Measurements from ENCODE around the gene CCDC171.

Gene CCDC171

GRCh38 chr9:15670246-15670645 lies 117.4 kb downstream of the CCDC171 start:
- H3K4me3 ChIP-seq (ENCODE audit: insufficient read depth, low read length, poor library complexity, severe bottlenecking) = no peak overlapping the region
- no peaks in the 10 kb centered on the region for H3K9me3 ChIP-seq (ENCODE audit: insufficient read depth, low read length)
- no peaks in the 10 kb centered on the region for H3K27me3 ChIP-seq (ENCODE audit: low read length)
- H4K20me1 ChIP-seq (ENCODE audit: low read depth, low read length) = no peaks in the 10 kb centered on the region
- H3K27ac ChIP-seq (ENCODE audit: low read depth, low read length) = no peak overlapping the region
- no peaks in the 10 kb centered on the region for H3K9me2 ChIP-seq (replicated peaks; ENCODE audit: insufficient read depth, low read length)
- no peaks in the 10 kb centered on the region; the same call in 1 of the 2 replicates for H3F3A ChIP-seq (ENCODE audit: insufficient read depth)
- H3K9ac ChIP-seq (ENCODE audit: low read length) = no peak overlapping the region
- H3K79me2 ChIP-seq (ENCODE audit: insufficient read depth, low read length) = no peaks in the 10 kb centered on the region
- H2AFZ ChIP-seq (ENCODE audit: low read depth, low read length, severe bottlenecking) = no peak overlapping the region
- H3K36me3 ChIP-seq (ENCODE audit: low read length) = no peaks in the 10 kb centered on the region; the same call in 1 of the 2 replicates
- no peak overlapping the region for H3K4me2 ChIP-seq (ENCODE audit: low read depth, low read length, poor library complexity, severe bottlenecking)
- TF ChIP-seq, protein P1, sequence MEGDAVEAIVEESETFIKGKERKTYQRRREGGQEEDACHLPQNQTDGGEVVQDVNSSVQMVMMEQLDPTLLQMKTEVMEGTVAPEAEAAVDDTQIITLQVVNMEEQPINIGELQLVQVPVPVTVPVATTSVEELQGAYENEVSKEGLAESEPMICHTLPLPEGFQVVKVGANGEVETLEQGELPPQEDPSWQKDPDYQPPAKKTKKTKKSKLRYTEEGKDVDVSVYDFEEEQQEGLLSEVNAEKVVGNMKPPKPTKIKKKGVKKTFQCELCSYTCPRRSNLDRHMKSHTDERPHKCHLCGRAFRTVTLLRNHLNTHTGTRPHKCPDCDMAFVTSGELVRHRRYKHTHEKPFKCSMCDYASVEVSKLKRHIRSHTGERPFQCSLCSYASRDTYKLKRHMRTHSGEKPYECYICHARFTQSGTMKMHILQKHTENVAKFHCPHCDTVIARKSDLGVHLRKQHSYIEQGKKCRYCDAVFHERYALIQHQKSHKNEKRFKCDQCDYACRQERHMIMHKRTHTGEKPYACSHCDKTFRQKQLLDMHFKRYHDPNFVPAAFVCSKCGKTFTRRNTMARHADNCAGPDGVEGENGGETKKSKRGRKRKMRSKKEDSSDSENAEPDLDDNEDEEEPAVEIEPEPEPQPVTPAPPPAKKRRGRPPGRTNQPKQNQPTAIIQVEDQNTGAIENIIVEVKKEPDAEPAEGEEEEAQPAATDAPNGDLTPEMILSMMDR (IDR thresholded peaks at IDR 0.05; ENCODE audit: insufficient read depth, low read length, poor library complexity, severe bottlenecking) = no peak
- TF ChIP-seq EZH2phosphoT487 (conservative IDR thresholded peaks at IDR 0.05; ENCODE audit: low read length) = no peak

GRCh38 chr9:15670894-15671293 lies 118.1 kb downstream of the CCDC171 start:
- no peaks in the 10 kb centered on the region; the same call in 1 of the 2 replicates for H3F3A ChIP-seq (ENCODE audit: insufficient read depth)
- no peak overlapping the region for H3K9ac ChIP-seq (ENCODE audit: low read length)
- H4K20me1 ChIP-seq (ENCODE audit: low read depth, low read length) = no peaks in the 10 kb centered on the region
- H3K4me3 ChIP-seq (ENCODE audit: insufficient read depth, low read length, poor library complexity, severe bottlenecking) = no peak overlapping the region
- no peak for TF ChIP-seq EZH2phosphoT487 (conservative IDR thresholded peaks at IDR 0.05; ENCODE audit: low read length)
- TF ChIP-seq, protein P1 (IDR thresholded peaks at IDR 0.05; ENCODE audit: insufficient read depth, low read length, poor library complexity, severe bottlenecking) = no peak
- no peaks in the 10 kb centered on the region for H3K9me2 ChIP-seq (replicated peaks; ENCODE audit: insufficient read depth, low read length)
- H3K4me2 ChIP-seq (ENCODE audit: low read depth, low read length, poor library complexity, severe bottlenecking) = no peak overlapping the region
- H3K27ac ChIP-seq (ENCODE audit: low read depth, low read length) = no peak overlapping the region
- H3K9me3 ChIP-seq (ENCODE audit: insufficient read depth, low read length) = no peaks in the 10 kb centered on the region
- no peaks in the 10 kb centered on the region for H3K79me2 ChIP-seq (ENCODE audit: insufficient read depth, low read length)
- H3K27me3 ChIP-seq (ENCODE audit: low read length) = no peaks in the 10 kb centered on the region
- no peaks in the 10 kb centered on the region; the same call in 1 of the 2 replicates for H3K36me3 ChIP-seq (ENCODE audit: low read length)
- no peak overlapping the region for H2AFZ ChIP-seq (ENCODE audit: low read depth, low read length, severe bottlenecking)

DNA sequence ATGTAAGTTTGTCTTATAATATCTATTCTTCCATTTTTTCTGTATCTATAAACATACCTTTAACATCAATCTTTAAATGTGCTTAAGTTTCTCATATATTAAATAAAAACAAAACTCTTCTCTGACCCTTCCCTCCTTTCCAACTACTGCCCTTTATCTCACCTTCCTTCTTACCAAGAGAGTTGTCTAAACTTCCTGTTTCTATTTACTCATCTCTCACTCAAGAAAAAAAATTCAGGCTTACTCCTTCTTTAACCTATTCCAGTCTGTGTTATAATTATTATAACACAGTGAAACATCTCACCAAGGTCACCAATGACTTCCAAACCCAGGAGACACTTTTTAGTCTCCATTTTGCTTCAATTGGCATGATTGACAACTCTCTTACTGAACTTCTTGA lies 140.9 kb downstream of the CCDC171 start:
- no peaks in the 10 kb centered on the region for H3K27me3 ChIP-seq (ENCODE audit: low read length)
- H3K27ac ChIP-seq (ENCODE audit: low read depth, low read length) = no peak overlapping the region
- H3K9me2 ChIP-seq (replicated peaks; ENCODE audit: insufficient read depth, low read length) = no peaks in the 10 kb centered on the region
- H3K4me3 ChIP-seq (ENCODE audit: insufficient read depth, low read length, poor library complexity, severe bottlenecking) = no peak overlapping the region
- H3K79me2 ChIP-seq (ENCODE audit: insufficient read depth, low read length) = no peaks in the 10 kb centered on the region
- no peak overlapping the region for H2AFZ ChIP-seq (ENCODE audit: low read depth, low read length, severe bottlenecking)
- no peaks in the 10 kb centered on the region for H3K36me3 ChIP-seq (ENCODE audit: low read length)
- H3K9ac ChIP-seq (ENCODE audit: low read length) = no peak overlapping the region
- H3K9me3 ChIP-seq (ENCODE audit: insufficient read depth, low read length) = no peaks in the 10 kb centered on the region
- no peaks in the 10 kb centered on the region for H4K20me1 ChIP-seq (ENCODE audit: low read depth, low read length)
- H3F3A ChIP-seq (ENCODE audit: insufficient read depth) = no peaks in the 10 kb centered on the region
- no peak overlapping the region for H3K4me2 ChIP-seq (ENCODE audit: low read depth, low read length, poor library complexity, severe bottlenecking)
- TF ChIP-seq, protein P1 (IDR thresholded peaks at IDR 0.05; ENCODE audit: insufficient read depth, low read length, poor library complexity, severe bottlenecking) = no peak
- TF ChIP-seq EZH2phosphoT487 (conservative IDR thresholded peaks at IDR 0.05; ENCODE audit: low read length) = no peak

Measured in SU-DHL-6 (cell line).